Measurements from ENCODE around the gene TCF12. TPM values are rescaled to one million over a fixed set of nuclear protein-coding genes. Genes with fewer than 3 reads are reported as not detected.

Gene TCF12
- total RNA-seq, 1 experiment from 2014 or later, result 189 TPM

DNA sequence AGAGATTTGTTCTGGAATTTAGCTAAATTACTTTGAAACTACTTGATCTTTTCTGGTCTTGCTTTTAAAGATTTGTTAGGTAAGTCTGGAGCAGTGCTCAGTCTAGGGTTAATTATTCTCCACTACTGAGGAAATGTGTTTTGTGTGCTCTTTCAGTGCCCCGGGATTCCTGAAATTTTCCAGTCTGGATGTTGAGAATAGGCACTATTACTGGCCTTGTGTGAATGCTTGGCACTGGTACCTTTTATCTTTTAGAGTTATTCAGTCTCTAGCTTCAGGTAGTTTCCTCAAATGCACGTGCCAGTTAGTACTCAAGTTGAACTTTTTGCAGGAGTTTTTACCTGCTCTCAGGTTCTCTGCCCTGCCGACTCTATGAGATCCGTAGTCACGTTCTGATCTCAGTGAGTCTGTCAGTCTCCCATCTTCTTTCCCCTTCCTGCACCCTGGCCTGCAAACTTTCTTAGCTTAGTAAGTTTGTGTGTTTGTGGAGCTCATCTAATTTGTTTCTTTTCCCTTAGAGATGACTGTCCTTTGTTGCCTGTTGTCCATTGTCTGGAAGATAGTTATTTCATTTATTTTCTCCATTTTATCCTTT is 39.5 kb downstream of the TCF12 start:
- no peak for DNase-seq
- no peak overlapping the region for H3K9ac ChIP-seq (ENCODE audit: low read length)
- H2AFZ ChIP-seq (ENCODE audit: low read length), result no peak overlapping the region
- H3K79me2 ChIP-seq (ENCODE audit: low read length), result peaks cover 95% of the 10 kb centered on the region
- H3K27me3 ChIP-seq (ENCODE audit: low read length), result no peaks in the 10 kb centered on the region
- peaks cover 4% of the 10 kb centered on the region; the same call in 1 of the 2 replicates for H3K4me1 ChIP-seq (ENCODE audit: low read length)
- no peaks in the 10 kb centered on the region for H3K9me2 ChIP-seq (replicated peaks; ENCODE audit: insufficient read depth, low read length)
- no peak overlapping the region for H3K4me2 ChIP-seq (ENCODE audit: low read depth, low read length, poor library complexity, severe bottlenecking)
- peaks cover 4% of the 10 kb centered on the region; the same call in 1 of the 2 replicates for H3K9me3 ChIP-seq (ENCODE audit: low read length)
- H3K4me3 ChIP-seq (ENCODE audit: low read length), result no peak overlapping the region
- H4K20me1 ChIP-seq (ENCODE audit: insufficient read depth, low read depth, low read length), result no peaks in the 10 kb centered on the region
- H3K27ac ChIP-seq (ENCODE audit: low read length), result no peak overlapping the region
- peaks cover 15% of the 10 kb centered on the region for H3K36me3 ChIP-seq (ENCODE audit: insufficient read depth, low read length)

GRCh38 chr15:56959318-56959648 is 40.8 kb downstream of the TCF12 start:
- Histone ChIP-seq H3K4me3 (ENCODE audit: low read length) (no peak overlapping the region), H3K27ac (ENCODE audit: low read length) (no peak overlapping the region), H3K36me3 (ENCODE audit: insufficient read depth, low read length) (0 out of 2 replicates have a peak, but pooled peaks cover 2% of the 10 kb centered on the region), H2AFZ (ENCODE audit: low read length) (no peak overlapping the region), H3K9me3 (ENCODE audit: low read length) (0 out of 2 replicates have a peak, but pooled peaks cover 4% of the 10 kb centered on the region), H3K9me2 (replicated peaks; ENCODE audit: insufficient read depth, low read length) (no peaks in the 10 kb centered on the region), H3K27me3 (ENCODE audit: low read length) (no peaks in the 10 kb centered on the region), H3K4me2 (ENCODE audit: low read depth, low read length, poor library complexity, severe bottlenecking) (no peak overlapping the region), H4K20me1 (ENCODE audit: insufficient read depth, low read depth, low read length) (no peaks in the 10 kb centered on the region), H3K9ac (ENCODE audit: low read length) (no peak overlapping the region), H3K79me2 (ENCODE audit: low read length) (peaks cover 95% of the 10 kb centered on the region), H3K4me1 (ENCODE audit: low read length) (peaks cover 16% of the 10 kb centered on the region)
- DNase-seq, result no peak

- H2AFZ ChIP-seq (ENCODE audit: low read length), result no peak overlapping the region
- H4K20me1 ChIP-seq (ENCODE audit: insufficient read depth, low read depth, low read length), result no peaks in the 10 kb centered on the region
- H3K27me3 ChIP-seq (ENCODE audit: low read length), result no peaks in the 10 kb centered on the region
- H3K4me1 ChIP-seq (ENCODE audit: low read length), result peaks cover 24% of the 10 kb centered on the region
- H3K4me3 ChIP-seq (ENCODE audit: low read length), result no peak overlapping the region
- peaks cover 95% of the 10 kb centered on the region for H3K79me2 ChIP-seq (ENCODE audit: low read length)
- no peak overlapping the region for H3K9ac ChIP-seq (ENCODE audit: low read length)
- H3K4me2 ChIP-seq (ENCODE audit: low read depth, low read length, poor library complexity, severe bottlenecking), result no peak overlapping the region
- no peaks in the 10 kb centered on the region for H3K9me2 ChIP-seq (replicated peaks; ENCODE audit: insufficient read depth, low read length)
- no peak for DNase-seq
- H3K27ac ChIP-seq (ENCODE audit: low read length), result no peak overlapping the region
- H3K9me3 ChIP-seq (ENCODE audit: low read length), result 0 out of 2 replicates have a peak, but pooled peaks cover 4% of the 10 kb centered on the region
- 0 out of 2 replicates have a peak, but pooled peaks cover 2% of the 10 kb centered on the region for H3K36me3 ChIP-seq (ENCODE audit: insufficient read depth, low read length)
Observed at GRCh38 chr15:56960116-56960515, 41.7 kb downstream of the TCF12 start.

GRCh38 chr15:56963126-56963525 is 44.7 kb downstream of the TCF12 start:
- H3K9ac ChIP-seq (ENCODE audit: low read length), result no peak overlapping the region
- no peaks in the 10 kb centered on the region; the same call in 1 of the 2 replicates for H4K20me1 ChIP-seq (ENCODE audit: insufficient read depth, low read depth, low read length)
- H3K4me2 ChIP-seq (ENCODE audit: low read depth, low read length, poor library complexity, severe bottlenecking), result no peak overlapping the region
- no peak overlapping the region for H3K27ac ChIP-seq (ENCODE audit: low read length)
- H3K9me3 ChIP-seq (ENCODE audit: low read length), result no peaks in the 10 kb centered on the region
- H3K9me2 ChIP-seq (replicated peaks; ENCODE audit: insufficient read depth, low read length), result no peaks in the 10 kb centered on the region
- no peak overlapping the region for H3K4me3 ChIP-seq (ENCODE audit: low read length)
- peaks cover 98% of the 10 kb centered on the region for H3K79me2 ChIP-seq (ENCODE audit: low read length)
- no peak for DNase-seq
- no peak overlapping the region for H2AFZ ChIP-seq (ENCODE audit: low read length)
- no peaks in the 10 kb centered on the region for H3K36me3 ChIP-seq (ENCODE audit: insufficient read depth, low read length)
- H3K4me1 ChIP-seq (ENCODE audit: low read length), result peaks cover 27% of the 10 kb centered on the region
- no peaks in the 10 kb centered on the region for H3K27me3 ChIP-seq (ENCODE audit: low read length)

DNA sequence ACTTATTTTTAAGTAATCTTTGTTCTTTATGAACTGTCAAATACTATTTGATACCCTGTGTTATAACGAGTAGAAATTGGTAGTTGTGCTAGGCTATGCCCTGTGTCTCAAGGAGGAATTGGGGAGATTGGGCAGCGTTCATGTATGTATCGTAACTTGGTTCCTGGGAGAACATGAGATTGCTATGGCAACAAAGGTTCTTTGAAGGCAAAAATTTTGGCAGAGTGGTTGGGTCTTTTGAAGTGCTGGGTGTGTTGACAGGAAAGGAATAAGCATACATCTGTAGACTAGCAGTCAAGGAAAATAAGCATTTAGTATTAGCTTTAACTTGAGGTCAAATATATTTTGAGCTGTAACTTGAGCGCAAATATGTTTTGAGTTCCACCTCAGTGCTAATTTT is 45.3 kb downstream of the TCF12 start:
- no peaks in the 10 kb centered on the region for H3K9me2 ChIP-seq (replicated peaks; ENCODE audit: insufficient read depth, low read length)
- H3K79me2 ChIP-seq (ENCODE audit: low read length), result peaks cover 98% of the 10 kb centered on the region
- H3K4me2 ChIP-seq (ENCODE audit: low read depth, low read length, poor library complexity, severe bottlenecking), result no peak overlapping the region
- peaks cover 27% of the 10 kb centered on the region for H3K4me1 ChIP-seq (ENCODE audit: low read length)
- H3K9ac ChIP-seq (ENCODE audit: low read length), result no peak overlapping the region
- H3K27me3 ChIP-seq (ENCODE audit: low read length), result no peaks in the 10 kb centered on the region
- DNase-seq, result no peak
- H3K9me3 ChIP-seq (ENCODE audit: low read length), result no peaks in the 10 kb centered on the region
- H3K36me3 ChIP-seq (ENCODE audit: insufficient read depth, low read length), result no peaks in the 10 kb centered on the region
- H2AFZ ChIP-seq (ENCODE audit: low read length), result no peak overlapping the region
- H3K27ac ChIP-seq (ENCODE audit: low read length), result no peak overlapping the region
- H3K4me3 ChIP-seq (ENCODE audit: low read length), result no peak overlapping the region
- H4K20me1 ChIP-seq (ENCODE audit: insufficient read depth, low read depth, low read length), result no peaks in the 10 kb centered on the region; the same call in 1 of the 2 replicates

GRCh38 chr15:56964182-56964581 is 45.7 kb downstream of the TCF12 start:
- H4K20me1 ChIP-seq (ENCODE audit: insufficient read depth, low read depth, low read length), result no peaks in the 10 kb centered on the region; the same call in 1 of the 2 replicates
- no peaks in the 10 kb centered on the region for H3K36me3 ChIP-seq (ENCODE audit: insufficient read depth, low read length)
- H3K9me3 ChIP-seq (ENCODE audit: low read length), result no peaks in the 10 kb centered on the region
- peaks cover 98% of the 10 kb centered on the region for H3K79me2 ChIP-seq (ENCODE audit: low read length)
- no peak overlapping the region for H2AFZ ChIP-seq (ENCODE audit: low read length)
- no peak for DNase-seq
- no peak overlapping the region for H3K4me2 ChIP-seq (ENCODE audit: low read depth, low read length, poor library complexity, severe bottlenecking)
- no peak overlapping the region for H3K4me3 ChIP-seq (ENCODE audit: low read length)
- H3K27ac ChIP-seq (ENCODE audit: low read length), result no peak overlapping the region
- peaks cover 27% of the 10 kb centered on the region for H3K4me1 ChIP-seq (ENCODE audit: low read length)
- no peaks in the 10 kb centered on the region for H3K9me2 ChIP-seq (replicated peaks; ENCODE audit: insufficient read depth, low read length)
- H3K9ac ChIP-seq (ENCODE audit: low read length), result no peak overlapping the region
- H3K27me3 ChIP-seq (ENCODE audit: low read length), result no peaks in the 10 kb centered on the region

DNA sequence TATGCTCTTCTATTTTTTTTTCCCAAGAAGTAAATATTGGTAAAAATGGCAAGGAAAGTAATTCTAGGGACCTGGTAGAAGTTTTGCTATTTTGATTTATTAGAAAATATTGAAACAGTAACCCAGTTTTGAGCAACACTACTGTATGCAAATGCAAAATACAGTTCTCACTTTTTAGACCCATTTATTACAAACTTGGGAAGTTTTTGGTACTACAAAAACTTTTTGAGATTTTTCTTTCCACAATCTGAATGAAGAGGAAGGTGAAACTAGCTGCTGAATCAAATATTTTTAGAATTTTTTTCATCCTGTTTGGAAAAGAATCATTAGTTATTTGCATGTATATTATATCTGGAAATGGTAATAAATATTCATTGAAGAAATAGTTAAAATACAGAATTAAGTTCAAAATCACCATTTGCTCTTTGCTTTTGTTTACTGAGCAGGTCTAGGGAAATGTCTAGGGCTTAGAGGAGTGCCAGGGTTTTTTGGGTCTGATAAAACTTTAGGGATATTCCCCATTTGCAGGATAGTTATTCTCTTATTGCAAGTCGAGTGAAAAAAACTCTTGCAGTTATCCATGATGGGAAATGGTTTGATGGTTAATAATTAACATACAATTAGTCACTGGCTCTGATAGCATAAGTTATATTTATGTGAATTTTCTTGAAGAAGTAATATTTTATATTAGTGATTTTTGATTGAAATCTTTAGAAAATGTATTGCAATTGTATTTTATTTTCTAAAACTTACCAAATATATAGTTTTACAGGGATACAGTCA is 47.0 kb downstream of the TCF12 start:
- Histone ChIP-seq H3K36me3 (ENCODE audit: insufficient read depth, low read length) (no peaks in the 10 kb centered on the region), H2AFZ (ENCODE audit: low read length) (no peak overlapping the region), H3K4me1 (ENCODE audit: low read length) (peaks cover 27% of the 10 kb centered on the region), H3K27ac (ENCODE audit: low read length) (no peak overlapping the region), H4K20me1 (ENCODE audit: insufficient read depth, low read depth, low read length) (no peaks in the 10 kb centered on the region; the same call in 1 of the 2 replicates), H3K9ac (ENCODE audit: low read length) (no peak overlapping the region), H3K27me3 (ENCODE audit: low read length) (no peaks in the 10 kb centered on the region), H3K79me2 (ENCODE audit: low read length) (peaks cover 98% of the 10 kb centered on the region), H3K9me2 (replicated peaks; ENCODE audit: insufficient read depth, low read length) (no peaks in the 10 kb centered on the region), H3K9me3 (ENCODE audit: low read length) (no peaks in the 10 kb centered on the region), H3K4me3 (ENCODE audit: low read length) (no peak overlapping the region), H3K4me2 (ENCODE audit: low read depth, low read length, poor library complexity, severe bottlenecking) (no peak overlapping the region)
- no peak for DNase-seq

GRCh38 chr15:56967336-56967735 is 48.9 kb downstream of the TCF12 start:
- peaks cover 100% of the 10 kb centered on the region for H3K79me2 ChIP-seq (ENCODE audit: low read length)

More at GRCh38 chr15:56967336-56967735, 48.9 kb downstream of the TCF12 start:
- H3K9me3 ChIP-seq (ENCODE audit: low read length), result no peaks in the 10 kb centered on the region
- no peak overlapping the region for H3K4me2 ChIP-seq (ENCODE audit: low read depth, low read length, poor library complexity, severe bottlenecking)
- no peak overlapping the region for H3K27ac ChIP-seq (ENCODE audit: low read length)
- no peaks in the 10 kb centered on the region for H3K9me2 ChIP-seq (replicated peaks; ENCODE audit: insufficient read depth, low read length)
- H3K27me3 ChIP-seq (ENCODE audit: low read length), result no peaks in the 10 kb centered on the region
- no peak overlapping the region for H3K9ac ChIP-seq (ENCODE audit: low read length)
- no peak overlapping the region for H2AFZ ChIP-seq (ENCODE audit: low read length)
- peaks cover 34% of the 10 kb centered on the region for H3K4me1 ChIP-seq (ENCODE audit: low read length)
- no peak for DNase-seq
- H4K20me1 ChIP-seq (ENCODE audit: insufficient read depth, low read depth, low read length), result no peaks in the 10 kb centered on the region; the same call in 1 of the 2 replicates
- H3K4me3 ChIP-seq (ENCODE audit: low read length), result no peak overlapping the region
- H3K36me3 ChIP-seq (ENCODE audit: insufficient read depth, low read length), result no peaks in the 10 kb centered on the region
